ENCODE data around the gene LDB1.

LDB1 gene

DNA sequence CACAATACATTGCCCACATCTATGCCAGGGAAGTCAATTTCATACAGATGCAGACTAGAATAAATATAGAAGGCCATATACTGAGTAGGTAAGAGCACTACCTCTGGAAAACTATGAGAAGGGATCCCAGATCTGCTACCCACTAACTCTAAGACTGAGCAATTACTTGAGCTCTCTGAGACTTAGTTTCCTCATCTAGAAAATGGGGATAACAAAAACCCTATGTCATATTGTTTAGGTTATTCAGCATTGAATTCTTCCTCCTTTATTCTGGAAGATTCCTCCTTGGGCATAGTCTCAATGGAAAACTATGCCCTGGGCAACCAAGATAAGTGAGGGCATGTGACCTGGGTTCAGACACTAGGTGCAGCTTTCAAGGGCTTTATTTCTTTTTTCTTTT lies 60.2 kb downstream of the LDB1 start:
- Histone ChIP-seq H3K27ac (no peak overlapping the region), H3K36me3 (replicated peaks) (no peaks in the 10 kb centered on the region), H3K4me3 (ENCODE audit: low read depth, low read length) (no peak overlapping the region), H3K27me3 (replicated peaks) (no peaks in the 10 kb centered on the region)
- TF ChIP-seq CTCF (IDR thresholded peaks at IDR 0.05; ENCODE audit: low read depth, low read length, missing control alignments), result no peak
- DNase-seq, result no peak
- in situ Hi-C loops (cut with HindIII; ENCODE audit: low pct_ligation_motif_present, low sequenced_read_pairs), result no loop called here

Data from brain microvascular endothelial cell (primary cell).